HG03280 (cell line): ENCODE data around the gene AARS2.

Experiments used
- ATAC-seq: cut with Tn5 transposase; IDR thresholded peaks from one replicate; pipeline ENCODE4 v1.9.1; 2021; ENCODE audit warnings: mild to moderate bottlenecking, moderate library complexity; ENCODE audit not compliant: unreplicated experiment

The AARS2 gene

DNA sequence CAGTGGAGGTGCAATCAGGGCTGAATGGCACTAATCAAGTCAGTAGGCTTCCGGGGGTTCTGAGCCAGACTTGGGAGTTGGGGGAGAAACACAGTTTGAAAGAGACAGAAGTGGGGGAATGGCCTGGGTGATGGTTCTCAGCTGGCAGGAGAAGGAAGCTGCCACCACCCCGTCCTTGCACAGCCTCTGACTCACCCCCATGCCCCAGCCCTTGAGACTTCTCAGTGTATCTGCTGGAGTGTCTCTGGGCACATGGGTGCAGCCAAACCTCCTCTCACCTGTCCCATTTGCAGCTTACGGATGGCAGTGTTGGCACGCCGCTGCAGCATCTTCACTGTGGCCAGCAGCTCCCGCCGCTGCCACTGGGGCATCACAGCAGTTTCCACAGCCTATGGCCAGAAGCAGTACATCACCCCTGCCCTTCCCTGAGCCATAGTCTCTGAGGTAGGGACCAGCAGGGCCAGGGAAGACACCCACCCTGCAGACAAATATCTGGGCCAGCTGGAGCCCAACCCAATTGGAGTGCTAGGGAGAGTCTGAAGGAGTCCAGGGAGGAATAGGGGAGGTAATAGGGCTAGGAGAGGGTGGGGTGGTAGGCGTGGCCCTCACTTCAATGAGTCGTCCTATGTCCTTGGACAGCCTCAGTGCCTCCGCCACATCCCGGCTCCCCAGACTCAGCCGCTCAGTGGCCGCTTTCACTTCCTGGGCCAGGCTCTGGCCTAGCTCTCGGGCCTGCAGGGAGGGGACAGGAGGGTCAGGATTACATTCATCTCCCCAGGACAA is 11.2 kb downstream of the AARS2 start:
- ATAC-seq: no peak

- ATAC-seq: no peak
Observed at GRCh38 chr6:44301106-44301505, 12.0 kb downstream of the AARS2 start.

DNA sequence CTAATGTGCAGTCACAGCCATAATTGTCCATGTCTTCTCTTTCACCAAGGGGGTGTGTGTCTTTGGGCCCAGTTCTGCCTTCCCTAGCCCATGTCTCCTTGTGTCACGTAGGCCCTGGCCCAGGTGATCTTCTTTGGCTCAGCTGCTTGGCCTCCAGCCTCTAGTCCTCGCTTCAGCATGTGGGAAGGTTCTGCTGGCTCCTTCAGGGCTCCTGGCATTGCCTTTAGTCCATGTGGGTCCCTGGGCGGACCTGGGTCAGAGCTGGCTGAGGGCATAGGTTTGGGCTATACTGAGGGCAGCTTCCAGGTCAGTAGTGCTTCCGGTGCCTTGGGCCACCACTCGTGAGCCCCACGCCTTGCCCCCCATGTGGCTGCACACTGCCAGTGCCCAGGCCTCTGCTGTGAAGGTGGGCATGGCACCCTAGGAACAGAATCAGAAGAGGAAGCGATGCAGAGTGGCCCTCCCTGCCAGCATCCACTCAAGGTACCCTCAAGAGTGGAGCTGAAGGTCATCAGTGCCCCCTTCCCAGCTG is 12.8 kb downstream of the AARS2 start:
- ATAC-seq: no peak

GRCh38 chr6:44298864-44299263 is 14.3 kb downstream of the AARS2 start:
- ATAC-seq: no peak

DNA sequence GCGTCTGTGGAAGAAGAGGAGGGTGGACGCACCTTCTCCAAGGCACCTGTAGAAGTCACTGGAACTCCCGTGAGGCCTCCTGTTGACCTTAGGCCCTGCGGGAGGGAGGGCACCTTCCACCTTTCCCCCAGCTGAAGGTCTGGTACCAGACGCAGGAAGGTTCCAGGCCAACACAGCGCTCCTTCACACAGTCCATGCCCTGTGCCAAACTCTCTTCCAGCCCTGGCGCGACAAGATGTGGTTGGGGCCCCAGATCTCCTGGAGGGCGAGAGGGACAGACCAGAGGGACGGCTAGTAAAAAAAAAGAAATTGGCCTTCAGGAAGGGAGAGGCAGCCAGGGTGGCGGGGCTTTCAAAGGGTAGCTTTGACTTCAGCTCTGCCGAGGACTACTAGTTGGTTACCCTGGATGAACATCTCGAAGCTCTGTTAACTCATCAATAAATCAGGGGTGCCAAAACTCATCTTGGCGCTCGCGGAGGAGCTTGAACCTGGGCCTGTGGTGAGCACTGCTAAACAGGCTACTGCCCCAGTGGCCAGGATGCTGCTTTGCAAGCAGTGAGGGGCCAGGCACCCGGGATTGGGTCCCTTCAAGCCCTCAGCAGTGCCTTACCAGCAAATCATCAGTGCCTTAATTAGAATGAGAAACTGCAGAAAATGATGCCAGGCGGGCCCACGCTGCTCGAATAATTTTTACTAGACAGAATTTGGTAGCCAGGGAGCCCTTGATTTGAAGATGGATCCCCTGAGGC is 14.9 kb downstream of the AARS2 start:
- ATAC-seq: no peak

GRCh38 chr6:44297063-44298038 is 15.8 kb downstream of the AARS2 start:
- no peak for ATAC-seq

- no peak for ATAC-seq
Observed at GRCh38 chr6:44294832-44295791, 18.0 kb downstream of the AARS2 start.

GRCh38 chr6:44292661-44293365 is 20.3 kb downstream of the AARS2 start:
- no peak for ATAC-seq

GRCh38 chr6:44291841-44292240 is 21.3 kb downstream of the AARS2 start:
- no peak for ATAC-seq

DNA sequence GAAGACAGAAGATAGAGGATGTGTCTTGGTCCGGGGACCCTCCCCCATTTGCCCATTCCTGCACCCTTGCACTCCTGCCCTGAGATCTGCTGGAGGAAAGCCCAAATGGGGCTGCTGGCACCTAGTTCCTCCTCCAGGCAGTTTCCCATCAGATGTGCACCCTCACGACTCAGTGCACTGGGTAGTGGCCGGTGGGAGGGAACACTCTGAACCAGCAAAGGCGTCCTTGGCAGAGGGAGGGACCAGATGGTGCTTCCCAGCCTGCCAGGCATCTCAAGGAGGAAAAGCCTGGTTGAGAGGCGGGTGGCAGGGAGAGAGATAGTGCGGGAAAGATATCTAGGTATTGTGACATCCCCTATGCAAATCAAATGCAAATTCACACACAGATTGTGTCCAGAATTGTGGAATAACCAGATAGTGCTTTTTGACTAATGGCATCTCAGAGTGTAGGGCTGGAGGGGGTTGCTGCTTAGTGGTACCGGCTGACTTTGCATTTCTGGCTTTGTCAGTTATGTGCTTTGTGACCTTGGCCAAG is 23.4 kb downstream of the AARS2 start:
- no peak for ATAC-seq

GRCh38 chr6:44286747-44287146 is 26.4 kb downstream of the AARS2 start:
- ATAC-seq: no peak

DNA sequence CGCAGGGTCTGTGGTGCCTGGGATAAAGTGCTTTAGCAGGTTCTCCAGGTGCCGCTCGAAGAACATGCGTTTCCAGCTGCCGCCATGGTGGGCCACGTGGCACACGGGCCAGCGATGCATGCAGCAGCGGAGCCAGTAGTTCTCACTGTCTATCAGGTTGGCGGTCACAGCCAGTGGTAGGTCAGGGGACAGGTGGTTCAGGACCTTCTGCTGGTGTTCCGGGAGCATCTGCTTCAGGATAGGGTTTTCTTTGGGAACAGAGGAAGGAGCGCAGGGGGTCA is 26.9 kb downstream of the AARS2 start:
- no peak for ATAC-seq

DNA sequence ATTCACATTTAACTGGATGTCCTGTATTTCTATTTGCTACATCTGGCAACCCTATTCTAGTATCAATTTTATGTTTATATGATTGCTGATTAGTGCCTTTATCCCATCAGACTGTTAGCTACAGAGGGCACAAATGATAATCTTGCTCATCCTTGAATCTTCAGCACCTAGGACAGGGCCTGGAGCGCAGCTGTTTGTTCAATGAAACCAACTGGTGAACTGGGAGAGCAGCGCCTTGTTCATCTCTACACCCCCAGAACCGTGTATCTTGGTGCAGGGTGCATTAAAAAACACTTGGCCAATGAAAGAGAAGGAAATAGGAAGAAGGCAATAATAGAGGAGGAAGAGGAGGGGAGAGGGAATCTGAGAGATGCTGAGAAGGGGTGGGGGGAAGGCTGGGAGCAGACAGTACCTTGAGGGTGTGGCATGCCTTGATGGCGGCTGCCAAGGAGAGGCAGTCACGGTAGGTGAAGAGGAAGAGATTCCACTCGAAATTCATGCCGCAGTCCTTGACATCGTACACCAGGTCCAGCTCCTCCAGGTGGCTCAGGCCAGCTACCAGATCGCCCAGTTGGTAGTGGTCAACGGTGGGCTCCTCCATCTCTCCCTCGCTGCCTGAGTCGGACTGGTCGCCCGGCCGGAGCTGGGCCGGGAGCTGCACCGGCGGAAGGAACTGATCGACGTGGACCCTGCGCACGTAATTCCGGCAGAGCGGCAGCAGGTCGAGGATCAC is 27.4 kb downstream of the AARS2 start:
- no peak for ATAC-seq

DNA sequence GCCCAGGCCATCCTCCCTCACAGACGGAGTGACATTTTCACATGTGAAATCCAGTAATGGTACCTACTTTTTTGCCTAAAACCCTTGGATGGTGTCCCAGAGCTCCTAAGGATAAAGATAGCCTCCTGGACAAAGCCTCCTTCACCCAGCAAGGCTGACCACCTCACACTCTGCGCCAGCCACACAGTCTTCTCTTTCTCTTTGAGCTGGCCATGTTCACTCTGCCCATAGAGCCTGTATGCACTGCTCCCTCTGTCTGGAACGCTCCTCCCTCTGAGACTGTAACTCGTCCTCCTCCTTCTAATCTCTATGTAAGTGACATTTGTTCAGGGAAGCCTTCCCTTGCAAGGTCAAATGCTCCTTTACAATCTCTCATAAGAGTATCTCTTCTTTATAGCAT is 28.3 kb downstream of the AARS2 start:
- no peak for ATAC-seq

DNA sequence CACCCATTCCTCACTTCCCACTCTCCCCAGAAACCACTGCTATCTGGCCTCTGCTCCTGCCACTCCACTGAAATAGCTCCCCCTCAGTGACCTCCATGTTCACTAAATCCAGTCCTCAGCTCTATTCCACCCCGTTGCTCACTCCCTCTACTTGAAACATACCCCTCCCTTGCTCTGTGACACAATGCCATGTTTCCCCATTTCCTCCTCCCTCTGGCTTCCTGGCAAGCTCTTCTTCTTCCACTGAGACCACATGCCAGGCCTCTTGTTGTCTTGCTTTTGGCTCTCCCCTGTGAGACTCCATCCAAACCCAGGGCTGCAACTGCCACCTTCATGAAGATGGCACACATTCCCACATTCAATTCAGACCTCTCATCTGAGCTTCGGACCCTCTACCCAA is 29.0 kb downstream of the AARS2 start:
- ATAC-seq: no peak

DNA sequence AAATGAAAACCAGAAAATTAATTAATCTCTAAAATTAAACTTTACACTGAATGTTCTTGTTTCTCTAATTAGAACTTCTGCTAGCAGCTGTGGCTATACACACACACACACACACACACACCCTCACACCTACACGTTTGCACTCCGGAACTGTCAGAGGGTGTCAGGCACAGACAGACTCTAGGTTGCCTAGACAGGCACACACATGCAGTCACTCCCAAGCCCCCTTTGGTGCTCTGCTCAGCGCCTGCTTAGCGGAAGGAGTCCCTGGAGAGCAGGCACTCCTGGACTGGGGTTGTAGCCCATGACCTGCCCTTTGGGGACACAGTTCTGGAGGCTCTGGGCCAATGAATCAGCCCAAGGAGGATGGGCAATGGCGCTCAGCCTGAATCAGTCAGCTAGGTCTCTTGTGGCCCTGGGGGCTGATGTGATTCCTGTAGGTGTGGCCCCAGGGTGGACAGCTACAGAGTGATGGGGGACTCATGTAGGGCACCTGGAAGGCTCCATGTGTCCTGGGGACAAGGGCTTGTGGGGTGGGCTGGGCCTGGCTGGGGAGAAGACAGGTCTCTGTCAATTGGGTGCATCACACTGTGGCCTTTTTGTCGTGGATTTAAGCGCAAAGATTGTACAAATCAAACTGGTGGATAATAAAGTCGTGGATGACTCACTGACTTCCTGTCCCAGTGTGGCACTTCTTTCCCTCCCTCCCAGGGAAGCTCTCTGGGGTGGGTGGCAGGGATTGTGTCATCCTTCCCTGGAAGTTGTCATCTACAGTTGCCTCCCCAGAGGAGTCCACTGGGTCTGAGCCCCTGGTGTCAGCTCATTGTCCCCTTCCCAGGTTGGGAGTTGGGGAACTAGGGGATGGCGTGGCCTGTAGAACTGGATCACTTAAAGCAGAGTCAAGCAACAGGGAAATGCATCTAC is 34.1 kb downstream of the AARS2 start:
- no peak for ATAC-seq

DNA sequence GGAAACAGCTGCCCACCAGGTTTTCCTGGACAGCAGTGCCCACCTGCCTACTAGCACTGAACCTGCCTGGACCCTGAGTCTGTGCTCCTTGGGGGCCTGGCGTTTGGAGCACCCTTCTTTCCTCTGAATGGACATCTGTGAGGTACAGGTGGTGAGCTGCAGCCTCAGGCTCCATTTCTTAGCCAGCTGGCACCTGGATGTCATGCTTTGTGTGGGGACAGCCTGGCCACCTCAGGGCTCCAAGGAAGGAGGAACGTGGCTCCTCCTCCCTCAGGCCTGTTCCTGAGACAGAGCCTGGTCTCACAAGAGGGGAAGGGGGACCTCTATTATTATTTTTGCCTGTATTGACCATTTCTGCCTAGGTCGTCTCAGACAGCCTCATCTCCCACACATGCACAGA is 34.8 kb downstream of the AARS2 start:
- no peak for ATAC-seq
